ENCODE results near the gene TARP.
"Not testable (repeated sequence)": the region's sequence is repeated elsewhere in the genome, so short reads cannot be mapped to it uniquely, and the experiment has no call there.

The TARP gene

DNA sequence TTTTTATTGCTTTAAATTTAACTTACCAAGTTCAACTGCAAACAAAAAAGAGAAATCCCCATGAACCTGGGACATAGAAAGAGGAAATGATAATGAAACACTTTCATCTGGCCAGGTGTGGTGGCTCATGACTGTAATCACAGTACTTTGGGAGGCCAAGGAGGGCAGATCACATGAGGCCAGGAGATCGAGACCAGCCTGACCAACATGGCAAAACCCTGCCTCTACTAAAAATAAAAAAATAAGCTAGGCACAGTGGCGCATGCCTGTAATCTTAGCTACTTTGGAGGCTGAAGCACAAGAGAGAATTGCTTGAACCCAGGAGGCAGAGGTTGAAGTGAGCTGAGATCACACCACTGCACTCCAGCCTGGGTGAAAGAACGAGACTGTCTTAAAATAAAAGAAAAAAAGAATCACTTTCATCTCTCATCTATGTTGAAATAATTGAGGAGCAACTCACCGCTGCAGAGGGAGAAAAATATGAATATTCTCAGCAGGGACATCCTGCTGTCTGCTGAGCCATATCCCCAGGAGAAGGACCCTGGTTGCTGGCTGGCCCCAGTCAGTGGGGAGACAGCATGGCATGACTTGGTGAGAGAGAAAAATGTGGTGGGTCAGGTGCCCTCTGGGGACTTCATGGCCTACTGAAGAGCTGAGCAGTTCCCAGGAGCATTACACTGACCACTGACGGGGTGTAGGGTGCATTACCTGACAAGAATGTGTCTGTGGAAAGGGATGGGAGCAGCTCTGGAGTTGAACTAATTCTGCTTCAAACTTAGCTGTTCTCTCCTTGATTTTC is 22.8 kb upstream of the TARP start:
- DNase-seq = no peak

DNA sequence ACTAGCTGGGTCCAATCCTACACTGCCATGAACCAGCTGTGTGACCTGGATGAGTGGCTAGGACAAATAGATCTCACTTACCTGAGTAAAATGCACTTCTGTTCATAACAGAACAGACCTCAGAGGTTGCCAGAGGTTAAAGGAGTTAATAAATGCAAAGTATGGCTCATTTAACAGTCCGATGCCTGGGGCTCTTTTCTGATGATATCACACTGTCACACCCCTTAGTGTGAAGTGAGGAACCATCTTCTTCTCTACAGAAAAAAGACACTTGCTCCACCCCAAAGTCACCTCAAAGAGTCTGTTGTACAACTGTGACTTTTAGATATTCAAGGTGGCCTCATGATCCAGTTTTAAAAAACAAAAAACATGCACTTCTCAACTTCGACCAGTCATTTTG is 21.5 kb upstream of the TARP start:
- no peak for DNase-seq

DNA sequence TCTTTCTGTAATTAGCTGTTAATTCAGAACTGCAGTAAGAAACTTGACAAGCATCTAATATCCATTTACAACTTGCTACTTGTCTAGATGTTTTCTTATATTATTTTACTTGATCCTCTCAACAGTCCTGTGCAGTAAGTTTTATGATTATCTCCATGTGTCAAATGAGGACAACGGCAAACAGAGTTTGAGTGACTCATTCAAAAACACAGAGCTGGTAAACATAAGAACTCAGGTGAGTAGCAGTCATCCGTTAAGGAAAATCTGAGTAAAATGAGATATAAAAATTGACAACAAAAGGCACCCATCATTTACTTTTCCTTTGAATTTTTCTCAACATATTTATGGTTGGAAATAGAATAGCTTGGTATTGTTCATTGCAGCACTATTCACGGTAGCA is 19.0 kb upstream of the TARP start:
- no peak for DNase-seq

DNA sequence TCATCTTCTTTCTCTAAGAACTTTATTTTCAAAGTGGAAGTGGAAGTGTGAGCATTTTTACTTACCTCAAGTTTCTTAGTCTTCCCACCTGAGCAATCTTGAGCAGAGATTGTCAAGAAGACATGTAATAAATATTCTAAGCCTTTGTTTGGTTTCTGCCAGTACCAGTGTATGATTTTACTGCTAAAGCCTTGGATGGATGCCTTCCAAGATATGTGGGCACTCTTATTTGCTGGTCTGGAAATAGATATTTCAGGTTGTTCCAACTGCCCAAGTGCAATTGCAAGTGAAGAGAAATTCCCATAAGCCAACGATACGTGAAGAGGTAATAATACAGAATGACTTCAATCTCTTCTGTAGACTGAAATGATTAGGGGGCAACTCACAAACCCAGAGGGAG is 18.2 kb upstream of the TARP start:
- no peak for DNase-seq

DNA sequence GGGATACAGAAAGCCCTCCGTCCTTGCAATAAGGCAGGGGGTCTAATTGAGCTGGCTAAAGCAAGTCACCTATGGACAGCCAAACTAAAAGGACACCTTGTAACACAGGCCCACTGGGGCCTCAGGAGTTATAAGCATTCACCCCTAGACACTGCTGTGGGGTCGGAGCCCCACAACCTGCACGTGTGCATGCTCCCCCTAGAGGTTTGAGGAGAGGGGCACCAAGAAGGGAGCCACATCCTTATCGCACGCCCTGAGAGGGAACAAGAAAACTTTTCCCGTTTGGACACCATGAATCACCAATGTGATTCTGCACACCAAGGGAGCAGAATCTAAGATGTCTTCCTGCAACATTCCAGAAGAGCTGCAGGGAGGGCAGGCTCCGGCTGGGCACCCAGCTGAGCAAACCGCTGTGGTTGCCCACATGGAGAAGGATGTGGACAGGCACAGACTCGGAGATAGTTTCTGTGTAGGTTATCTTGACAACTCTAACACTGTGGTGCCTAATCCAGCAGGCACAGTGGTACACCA is 17.7 kb upstream of the TARP start:
- no peak for DNase-seq

DNA sequence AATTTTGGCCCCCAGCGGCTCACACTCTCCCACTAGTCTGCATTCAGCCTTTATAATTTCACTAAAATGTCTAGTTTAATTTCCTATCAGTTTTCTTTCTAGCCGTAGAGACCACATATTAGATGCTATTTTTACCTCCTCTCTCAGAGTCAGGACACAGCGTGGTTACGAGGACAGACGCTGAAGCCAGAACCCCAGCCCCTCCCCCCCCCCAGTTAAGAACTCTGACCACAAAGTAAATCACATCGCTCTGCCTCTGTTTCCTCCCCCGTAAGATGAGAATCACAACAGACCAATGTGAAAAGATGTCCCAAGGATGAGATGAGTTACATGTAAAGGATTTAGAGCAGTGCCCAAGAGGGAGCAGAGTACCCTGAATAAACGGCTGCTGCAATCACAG is 11.1 kb upstream of the TARP start:
- DNase-seq = no peak

DNA sequence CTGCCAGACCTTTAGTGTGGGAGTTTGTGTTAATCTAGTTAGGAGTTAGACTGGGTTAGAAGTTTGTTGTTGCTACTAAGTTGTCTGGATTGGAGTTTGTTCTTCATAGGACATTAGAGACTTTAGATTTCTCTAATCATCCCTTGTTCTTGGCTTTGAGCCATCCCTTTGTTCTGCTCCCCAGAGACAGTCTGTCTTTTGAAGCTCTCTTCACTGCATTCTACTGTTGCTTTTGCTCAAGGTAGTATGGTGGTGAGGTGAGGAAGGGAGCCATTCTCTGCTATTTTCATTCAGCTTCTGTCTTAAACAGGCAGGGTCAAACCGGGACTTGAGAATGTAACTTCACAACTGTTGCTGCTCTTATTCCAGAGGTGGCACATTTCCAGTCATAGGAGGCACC is 10.4 kb upstream of the TARP start:
- no peak for DNase-seq

DNA sequence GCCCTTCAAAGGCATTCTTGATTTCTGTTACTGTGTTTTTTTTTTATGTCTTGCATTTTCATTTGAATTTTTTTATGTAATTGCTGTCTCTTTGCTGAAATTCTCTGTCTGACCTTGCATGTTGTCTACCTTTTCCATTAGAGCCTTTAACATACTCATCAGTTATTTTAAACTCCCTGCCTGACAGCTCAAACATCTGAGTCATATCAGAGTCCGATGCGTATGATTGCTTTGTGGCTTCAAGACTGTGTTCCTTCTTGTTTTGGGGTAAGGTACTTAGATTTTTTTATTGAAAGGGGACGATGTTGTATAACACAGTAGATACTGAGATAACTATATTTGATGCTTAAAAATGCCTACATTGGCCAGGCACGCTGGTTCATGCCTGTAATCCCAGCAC is 9.7 kb upstream of the TARP start:
- no peak for DNase-seq

DNA sequence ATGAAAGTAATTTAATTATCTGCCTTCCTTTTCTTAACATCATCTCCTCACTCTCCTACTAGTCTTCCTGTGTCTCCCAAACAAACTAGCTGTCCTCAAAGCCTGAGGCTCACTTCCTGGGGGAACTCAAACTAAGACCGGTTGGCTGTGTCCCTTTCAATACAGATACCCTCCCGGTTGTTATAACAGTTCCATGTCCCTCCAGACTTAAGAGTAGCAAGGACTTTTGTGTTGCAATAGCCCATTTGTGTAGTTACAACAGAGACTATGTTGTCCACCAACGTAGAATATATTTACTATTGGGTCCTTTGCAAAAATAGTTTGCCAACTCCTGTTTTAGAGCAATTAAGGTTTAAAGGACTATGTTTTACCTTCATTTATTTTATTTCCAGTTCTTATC is 8.6 kb upstream of the TARP start:
- DNase-seq = no peak

DNA sequence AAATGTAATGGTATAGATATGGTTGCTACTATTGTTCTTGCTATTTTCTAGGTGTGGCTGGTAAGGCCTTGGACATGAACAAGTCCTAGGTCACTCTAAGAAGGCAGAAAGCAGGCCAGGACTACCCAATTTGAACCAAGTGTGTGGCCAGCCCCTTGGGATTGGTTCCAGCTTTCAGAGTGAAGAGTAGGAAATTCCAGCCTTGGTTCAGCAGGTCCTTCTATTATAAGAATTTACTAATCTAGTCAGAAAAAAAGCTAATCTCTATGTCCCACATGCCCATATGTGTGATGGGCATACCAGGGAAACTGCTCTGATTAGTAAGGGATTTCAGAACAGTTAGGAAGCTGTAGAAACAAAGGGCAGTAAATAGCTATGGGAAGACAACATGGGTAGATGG is 7.8 kb upstream of the TARP start:
- no peak for DNase-seq

DNA sequence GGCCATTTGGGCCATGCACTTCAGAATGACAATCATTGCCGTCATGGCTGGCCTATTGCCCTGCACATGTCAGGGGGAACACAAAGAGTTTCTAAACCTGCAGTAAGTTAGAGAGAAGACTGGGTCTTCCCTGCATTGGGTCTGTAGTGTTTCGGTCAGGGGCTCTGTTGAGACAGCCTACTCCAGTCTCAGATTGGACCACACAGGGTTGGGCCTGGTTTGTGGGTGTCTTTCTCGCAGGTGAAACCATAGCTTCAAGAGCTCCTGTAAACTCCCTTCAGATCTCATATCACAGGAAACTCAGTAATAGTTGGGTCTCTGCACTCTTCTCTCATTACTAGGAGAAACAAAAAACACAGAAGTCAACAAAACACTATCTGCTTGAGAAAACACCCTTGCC is 7.3 kb upstream of the TARP start:
- no peak for DNase-seq

DNA sequence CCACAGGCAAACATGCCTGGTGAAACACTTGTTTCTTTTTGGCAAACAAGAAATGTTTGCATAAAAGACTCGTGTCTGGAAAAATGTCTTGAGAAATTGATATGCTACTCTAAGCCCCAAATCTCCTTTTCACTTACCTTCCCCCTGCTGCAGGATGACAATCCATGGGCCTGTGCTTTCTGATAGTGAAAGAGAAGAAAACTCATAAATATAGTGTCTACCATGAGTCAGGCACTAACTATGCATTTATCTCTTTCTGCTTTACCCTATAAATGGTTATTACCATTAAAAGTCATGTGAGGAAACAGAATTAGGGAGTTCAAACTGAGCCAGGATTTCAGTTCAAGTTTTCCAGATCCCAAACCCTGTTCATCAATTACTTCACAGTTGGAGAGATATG is 6.6 kb upstream of the TARP start:
- no peak for DNase-seq

DNA sequence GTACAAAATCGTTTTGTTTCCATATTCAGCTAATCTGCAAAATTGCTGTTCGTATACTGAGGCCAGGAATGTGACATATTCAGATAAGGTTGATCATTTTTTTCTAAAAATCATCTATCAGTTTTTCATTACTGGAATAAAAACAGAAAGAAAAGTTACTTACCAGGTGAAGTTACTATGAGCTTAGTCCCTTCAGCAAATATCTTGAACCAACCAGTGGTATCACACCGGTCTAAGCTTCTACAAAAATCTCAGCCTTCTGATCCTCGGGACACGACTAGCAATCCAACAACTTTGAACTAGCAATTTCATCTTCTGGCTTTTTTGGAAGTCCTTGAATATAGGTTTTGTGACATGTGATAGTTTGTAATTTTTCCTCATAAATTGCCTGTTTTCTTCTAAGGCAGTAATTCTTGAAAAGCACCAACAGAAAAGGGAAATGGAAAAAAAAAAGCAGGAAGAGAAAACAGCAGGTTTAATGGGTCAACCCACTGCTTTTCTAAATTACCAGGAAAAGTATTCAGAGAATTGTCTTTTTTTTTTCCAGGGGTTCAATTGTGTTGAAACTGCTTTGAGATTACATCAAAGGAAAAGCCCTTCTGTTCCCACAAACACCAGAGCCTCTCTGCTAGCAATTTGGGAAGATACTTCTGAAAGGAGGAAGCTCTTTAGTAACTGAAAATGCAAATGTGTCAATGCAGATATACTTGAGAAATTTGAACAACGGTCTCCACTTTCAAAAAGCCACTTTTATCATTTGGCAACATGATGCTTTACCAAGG is 2.9 kb upstream of the TARP start:
- DNase-seq = no peak

DNA sequence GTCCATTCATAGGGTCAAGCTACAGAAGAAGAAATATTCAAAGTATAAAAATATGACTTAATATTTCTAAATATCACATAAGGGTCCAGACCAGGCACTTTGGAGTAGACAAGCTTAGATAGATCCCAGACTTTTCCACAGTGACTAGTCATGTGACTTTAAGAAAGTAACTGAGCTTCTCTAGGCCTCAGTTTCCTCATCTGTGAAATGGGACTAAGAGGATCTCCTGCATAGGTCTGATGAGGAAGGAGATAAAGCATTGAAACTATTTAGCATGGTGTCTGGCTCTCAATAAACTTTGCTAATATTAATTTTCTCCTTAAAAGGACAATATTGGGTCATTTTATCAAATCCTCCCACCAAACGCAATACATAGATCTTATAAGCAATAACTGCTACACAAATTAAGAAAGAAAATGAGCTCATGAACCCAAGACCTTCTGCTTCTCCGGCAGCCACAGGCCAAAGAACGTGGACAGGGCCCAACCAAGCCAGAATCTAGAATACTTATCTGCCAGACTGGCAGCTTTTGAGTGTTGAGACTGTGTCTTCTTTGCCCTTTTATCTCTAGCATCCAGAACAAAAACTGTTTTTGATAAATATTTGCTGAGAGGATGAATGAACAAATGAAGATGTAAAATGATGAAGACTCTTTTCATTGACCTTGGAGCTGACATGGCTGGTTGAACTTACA is 1.6 kb upstream of the TARP start:
- no peak for DNase-seq

DNA sequence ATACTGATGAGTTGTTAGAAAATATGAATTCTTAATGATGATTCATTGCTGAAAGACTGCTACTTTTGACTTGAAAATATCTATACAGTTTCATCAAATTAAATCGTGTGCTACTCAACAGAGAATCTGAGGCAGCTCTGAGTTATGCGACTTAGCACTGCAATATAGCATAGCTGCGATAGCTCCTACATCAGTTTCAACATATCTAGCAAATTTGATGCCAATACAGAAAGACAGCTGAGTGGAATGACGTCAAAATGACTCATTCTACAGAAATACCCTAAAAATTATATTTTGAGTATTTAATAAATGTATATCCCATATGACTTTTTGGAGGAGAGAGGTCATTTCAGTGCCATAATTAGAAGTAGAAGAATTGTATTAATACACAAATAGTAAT is 1.1 kb upstream of the TARP start:
- no peak for DNase-seq

DNA sequence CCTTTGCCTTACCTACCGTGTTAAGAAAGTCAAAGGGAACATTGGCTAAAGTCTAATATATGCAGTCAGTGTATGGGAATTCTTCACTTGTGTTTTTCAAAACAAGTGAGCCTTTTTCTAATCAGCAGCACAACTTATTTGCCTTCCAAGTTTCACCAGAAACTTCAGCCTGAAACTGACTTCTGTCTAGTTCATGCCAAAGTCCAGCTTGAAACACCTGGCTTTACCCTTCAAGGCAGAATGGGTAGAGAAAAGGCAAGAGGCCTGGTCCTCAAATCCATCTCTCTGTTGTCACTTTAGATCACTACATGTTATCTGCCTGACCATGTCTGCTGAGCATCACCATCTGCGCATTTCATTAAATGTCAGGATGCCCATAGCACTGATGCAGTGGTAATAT is 3.0 kb downstream of the TARP start:
- DNase-seq = not testable (repeated sequence)

DNA sequence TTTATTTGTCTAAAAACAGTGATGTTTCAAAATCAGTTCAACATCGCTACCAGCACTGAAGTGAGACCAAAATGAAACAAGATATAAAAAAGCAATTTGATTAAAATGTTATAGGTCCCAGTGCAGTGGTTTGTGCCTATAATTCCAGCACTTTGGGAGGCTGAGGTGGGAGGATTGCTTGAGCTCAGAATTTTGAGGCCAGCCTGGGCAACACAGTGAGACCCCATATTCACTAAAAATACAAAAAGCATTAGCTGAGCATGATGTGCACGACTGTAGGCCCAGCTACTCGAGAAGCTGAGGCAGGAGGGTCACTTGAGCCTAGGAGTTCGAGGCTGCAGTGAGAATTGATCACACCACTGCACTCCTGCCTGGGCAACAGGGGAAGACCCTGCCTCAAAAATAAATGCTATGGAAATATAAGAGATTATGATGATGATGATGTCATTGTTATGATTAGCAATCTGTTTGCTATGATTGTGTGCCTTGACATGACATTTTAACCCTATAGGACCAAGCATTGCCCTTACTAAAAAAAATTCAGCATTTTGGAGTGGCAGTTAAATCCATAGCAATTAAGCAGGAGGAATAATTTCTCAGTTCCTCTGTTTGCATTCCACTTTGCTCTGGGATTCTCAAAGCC is 3.6 kb downstream of the TARP start:
- DNase-seq = not testable (repeated sequence)

DNA sequence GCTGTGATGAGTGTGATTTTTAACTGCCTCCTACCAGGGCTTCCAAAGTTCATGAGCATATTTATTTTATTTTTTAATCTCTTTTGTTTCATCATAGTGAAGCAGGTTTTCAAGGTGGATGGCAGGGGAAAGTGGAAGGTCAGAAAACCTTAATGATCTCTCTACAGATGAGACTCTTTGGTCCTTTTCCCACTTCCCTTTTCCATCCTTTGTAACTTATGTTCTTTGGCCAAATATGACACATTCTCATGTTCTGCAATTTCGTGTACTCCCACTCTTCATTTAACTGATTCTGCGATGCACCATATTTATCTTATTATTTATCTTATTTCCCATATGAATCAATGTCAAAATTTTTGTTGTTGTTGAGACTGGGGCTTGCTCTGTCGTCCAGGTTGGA is 7.5 kb downstream of the TARP start:
- DNase-seq = not testable (repeated sequence)

DNA sequence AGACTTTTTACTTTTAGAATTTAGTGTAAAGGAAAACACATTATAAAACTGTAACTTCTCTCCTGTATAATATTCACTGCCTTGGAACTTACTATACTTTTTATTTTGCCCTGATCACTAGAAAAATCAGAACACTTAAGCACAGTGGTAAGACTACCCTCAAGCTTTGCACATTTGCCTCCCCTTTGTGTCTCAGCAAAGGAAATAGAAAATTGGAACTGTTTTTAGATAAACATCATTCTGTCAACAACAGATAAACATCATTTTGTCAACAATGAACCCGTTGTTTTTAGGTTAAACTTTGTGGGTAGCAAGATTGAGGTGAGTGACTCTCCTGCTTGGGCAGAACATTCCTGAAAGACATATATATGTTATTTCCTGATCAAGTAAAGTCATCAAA is 8.8 kb downstream of the TARP start:
- DNase-seq = not testable (repeated sequence)

DNA sequence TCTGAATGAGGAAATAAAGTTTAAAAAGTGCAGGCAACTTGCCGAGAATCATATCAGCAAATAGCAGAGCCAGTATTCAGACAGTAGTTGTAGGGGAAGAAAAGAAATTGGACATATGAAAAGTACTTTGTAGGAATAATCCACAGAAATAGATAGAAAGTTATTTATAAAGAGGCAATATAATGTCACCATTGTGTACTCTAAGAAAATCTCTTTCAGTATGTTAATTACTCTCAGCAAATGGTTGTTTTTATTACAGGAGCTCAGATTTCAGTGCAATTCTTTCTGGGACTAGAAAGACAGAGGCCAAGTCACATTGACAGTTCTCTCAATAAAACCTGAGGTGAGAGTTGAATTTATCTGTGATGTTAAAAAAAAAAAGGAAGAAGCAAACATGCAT is 10.2 kb downstream of the TARP start:
- DNase-seq = peak; percentile 4

DNA sequence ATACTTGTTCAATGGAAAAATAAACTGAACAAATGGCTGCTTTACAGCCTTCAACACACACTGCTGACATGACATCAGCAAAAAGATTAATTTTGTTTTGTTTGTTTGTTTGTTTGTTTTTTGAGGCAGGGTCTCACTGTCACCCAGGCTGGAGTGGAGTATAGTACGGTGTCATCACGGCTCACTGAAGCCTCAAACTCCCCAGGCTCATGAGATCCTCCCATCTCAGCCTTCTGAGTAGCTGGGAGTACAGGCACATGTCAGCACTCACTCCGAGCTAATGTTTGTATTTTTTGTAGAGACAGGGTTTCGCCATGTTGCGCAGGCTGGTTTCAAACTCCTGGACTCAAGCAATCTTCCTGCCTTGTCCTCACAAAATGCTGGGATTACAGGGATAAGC is 10.9 kb downstream of the TARP start:
- DNase-seq = no peak

DNA sequence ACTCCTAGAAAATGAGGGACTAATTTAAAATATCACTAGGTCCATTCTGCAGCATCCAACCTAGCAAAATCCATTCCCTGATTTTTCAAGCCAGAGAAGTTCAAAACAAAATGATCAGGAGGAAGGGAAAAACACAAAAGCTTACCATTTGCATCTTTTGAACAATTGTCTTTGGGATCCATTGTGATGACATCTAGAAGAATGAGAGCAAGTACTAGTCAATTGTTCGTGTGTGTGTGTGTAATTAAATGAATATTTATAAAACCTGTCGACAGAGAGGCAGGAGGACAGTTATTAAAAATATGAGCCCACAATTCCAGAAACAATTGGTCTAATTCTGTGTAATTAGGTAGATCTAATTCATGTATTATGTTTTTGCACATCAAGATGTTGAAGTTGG is 11.4 kb downstream of the TARP start:
- not testable (repeated sequence) for DNase-seq

DNA sequence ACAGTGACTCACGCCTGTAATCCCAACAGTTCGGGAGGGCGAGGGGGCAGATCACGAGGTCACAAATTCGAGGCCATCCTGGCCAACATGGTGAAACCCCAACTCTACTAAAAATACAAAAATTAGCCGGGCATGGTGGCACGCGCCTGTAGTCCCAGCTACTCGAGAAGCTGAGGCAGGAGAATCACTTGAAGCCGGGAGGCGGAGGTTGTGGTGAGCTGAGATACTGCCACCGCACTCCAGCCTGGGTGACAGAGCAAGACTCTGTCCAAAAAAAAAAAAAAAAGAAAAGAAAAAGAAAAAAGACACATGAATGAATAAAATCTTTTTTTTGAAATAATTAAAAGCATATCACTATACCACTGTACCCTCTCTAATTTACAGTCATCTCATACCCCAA is 11.8 kb downstream of the TARP start:
- DNase-seq = not testable (repeated sequence)
